Measurements from ENCODE around the gene ADGRF1. TPM values are rescaled to one million over a fixed set of nuclear protein-coding genes. Genes with fewer than 3 reads are reported as not detected.

Gene ADGRF1
- total RNA-seq, 8 experiments from 2014 or later = under 0.01 to 0.85 (median 0.27) TPM; not detected in 2

DNA sequence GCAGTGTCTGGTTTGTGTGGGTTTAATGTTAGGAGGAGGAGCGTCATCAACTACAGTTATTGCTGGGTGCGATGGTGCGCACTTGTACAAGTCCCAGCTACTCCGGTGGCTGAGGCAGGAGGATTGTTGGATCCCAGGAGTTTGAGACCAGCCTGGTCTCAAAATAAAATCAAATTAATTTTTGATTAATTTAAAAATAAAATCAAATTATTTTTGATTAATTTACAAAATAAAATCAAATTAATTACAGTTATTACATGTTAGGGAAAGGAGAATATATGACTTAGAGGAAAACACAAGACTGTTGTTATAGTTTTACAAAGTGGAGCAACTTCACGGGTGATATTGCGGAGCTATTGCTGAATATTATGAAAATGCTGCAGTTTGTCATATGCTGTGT, 85.7 kb downstream of the ADGRF1 start:
- ATAC-seq (replicated peaks in 6 of 8) = no peak
- H3K27ac ChIP-seq = no peak overlapping the region
- H3K4me3 ChIP-seq = no peak overlapping the region
- WGBS, 10 experiments = 40 to 100% (median 85%) methylated on average over 1 to 6 of the region's 6 CpGs; no CpG with 5 or more reads in 1 of the 10 experiments
- in situ Hi-C loops (cut with MboI; ENCODE audit: low pct_unique_long_range_greater_than_20kb in 2 of 9, low sequenced_read_pairs in 9 of 9, unreplicated experiment in 9 of 9) = no loop called here
- no peaks in the 10 kb centered on the region for H3K4me1 ChIP-seq (replicated peaks in 1 of 2)

GRCh38 chr6:46954837-46955451, 87.2 kb downstream of the ADGRF1 start:
- peak in 2 of 8 experiments; percentile 28 to 32 for ATAC-seq (replicated peaks in 6 of 8)
- no peak overlapping the region for H3K4me3 ChIP-seq
- 73% methylated on average over 2 of the region's 4 CpGs; no CpG with 5 or more reads in 9 of the 10 experiments for WGBS, 10 experiments

DNA sequence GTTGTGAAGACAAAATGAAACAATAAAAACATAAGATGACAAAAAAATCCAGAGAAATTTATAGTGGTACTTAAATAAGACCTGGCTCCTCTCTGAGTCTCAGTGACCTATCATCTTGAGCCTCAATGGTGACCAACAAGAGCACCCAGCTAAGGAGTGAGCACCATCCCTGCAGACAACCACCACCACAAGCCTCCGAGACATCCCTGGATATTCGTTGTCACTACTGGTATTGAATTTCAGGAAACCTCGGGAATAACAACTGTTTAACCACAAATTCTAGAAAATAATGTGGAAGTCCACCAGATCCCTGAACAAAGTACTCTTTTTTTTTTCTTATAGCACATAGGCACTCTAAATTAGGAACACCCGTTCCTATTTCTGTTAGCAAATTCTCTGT, 88.2 kb downstream of the ADGRF1 start:
- H3K4me1 ChIP-seq (replicated peaks in 1 of 2) = peaks cover 0 to 9% of the 10 kb centered on the region in 2 donors
- in situ Hi-C loops (cut with MboI; ENCODE audit: low pct_unique_long_range_greater_than_20kb in 2 of 9, low sequenced_read_pairs in 9 of 9, unreplicated experiment in 9 of 9) = no loop called here
- H3K4me3 ChIP-seq = no peak overlapping the region
- WGBS, 10 experiments = 11 to 100% (median 77%) methylated on average over 1 to 4 of the region's 4 CpGs; no CpG with 5 or more reads in 1 of the 10 experiments
- no peak for ATAC-seq (replicated peaks in 6 of 8)
- H3K27ac ChIP-seq = no peak overlapping the region

More at GRCh38 chr6:46954837-46955451, 87.2 kb downstream of the ADGRF1 start:
- in situ Hi-C loops (cut with MboI; ENCODE audit: low pct_unique_long_range_greater_than_20kb in 2 of 9, low sequenced_read_pairs in 9 of 9, unreplicated experiment in 9 of 9) = no loop called here
- Histone ChIP-seq H3K4me1 (replicated peaks in 1 of 2) (peaks cover 0 to 2% of the 10 kb centered on the region in 2 donors), H3K27ac (no peak overlapping the region)

DNA sequence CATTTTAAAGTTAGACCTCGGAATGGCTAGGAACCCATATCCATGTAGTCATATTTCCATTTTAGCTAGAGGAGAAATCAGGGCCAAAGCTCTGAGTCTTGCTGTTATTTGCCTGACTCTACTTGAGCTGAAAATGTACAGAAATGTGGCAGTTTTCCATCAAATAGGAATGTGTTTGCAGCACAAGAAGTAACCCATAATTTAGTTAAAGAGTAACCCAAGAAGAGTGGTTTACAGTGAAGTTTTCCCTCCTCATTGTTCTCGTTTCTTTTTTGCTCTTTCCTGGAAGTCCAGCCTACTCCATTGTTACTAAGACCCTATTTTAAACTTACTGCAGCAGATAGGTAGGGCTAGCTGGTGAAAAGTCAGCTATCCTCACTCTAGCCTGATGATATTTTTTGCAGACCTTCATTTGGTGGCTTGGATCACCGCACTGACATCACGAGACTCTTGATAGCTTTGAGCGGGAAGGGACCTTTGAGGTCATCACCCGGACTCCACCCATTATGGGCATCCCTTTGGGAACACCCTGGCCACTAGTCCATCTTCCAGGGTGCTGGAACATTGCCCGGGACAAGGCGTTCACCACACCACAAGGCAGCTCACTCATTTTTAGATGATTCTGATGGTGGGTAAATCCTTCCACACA, 92.4 kb downstream of the ADGRF1 start:
- in situ Hi-C loops (cut with MboI; ENCODE audit: low pct_unique_long_range_greater_than_20kb in 2 of 9, low sequenced_read_pairs in 9 of 9, unreplicated experiment in 9 of 9) = no loop called here

DNA sequence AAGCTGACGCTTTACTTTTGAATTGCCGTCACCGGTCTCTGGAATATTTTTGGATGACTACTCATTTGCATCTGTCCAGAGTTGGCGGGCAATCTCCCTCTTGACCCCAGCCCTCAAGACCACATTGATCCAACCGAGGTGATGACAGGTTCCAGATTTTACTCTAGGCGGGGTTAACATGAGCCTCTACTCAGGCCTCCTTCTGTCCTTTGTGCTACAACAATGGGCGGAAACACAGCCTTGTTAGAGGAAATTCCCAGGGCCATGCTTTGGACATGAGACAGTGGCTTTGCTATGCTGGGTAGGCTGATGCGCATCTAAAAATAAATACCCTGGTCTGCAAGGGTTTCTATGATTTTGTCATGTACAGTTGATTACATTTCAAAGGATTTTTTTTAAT, 93.4 kb downstream of the ADGRF1 start:
- ATAC-seq (replicated peaks in 6 of 8) = peak in 2 of 8 experiments; percentile 26 to 78
- Histone ChIP-seq H3K27ac (no peak overlapping the region), H3K4me3 (no peak overlapping the region), H3K4me1 (replicated peaks in 1 of 2) (peaks cover 0 to 14% of the 10 kb centered on the region in 2 donors)
- 24 to 94% (median 70%) methylated on average over 3 to 8 of the region's 8 CpGs; no CpG with 5 or more reads in 2 of the 10 experiments for WGBS, 10 experiments
- in situ Hi-C loops (cut with MboI; ENCODE audit: low pct_unique_long_range_greater_than_20kb in 2 of 9, low sequenced_read_pairs in 9 of 9, unreplicated experiment in 9 of 9) = no loop called here

More for the DNA sequence above, 92.4 kb downstream of the ADGRF1 start:
- 4 to 92% (median 73%) methylated on average over 1 to 6 of the region's 8 CpGs; no CpG with 5 or more reads in 2 of the 10 experiments for WGBS, 10 experiments
- no peak overlapping the region for H3K27ac ChIP-seq
- ATAC-seq (replicated peaks in 6 of 8) = peak in 3 of 8 experiments; percentile 41 to 93 (median 75)
- no peak overlapping the region for H3K4me3 ChIP-seq
- H3K4me1 ChIP-seq (replicated peaks in 1 of 2) = peaks cover 0 to 14% of the 10 kb centered on the region in 2 donors

Other genes starting within 250 kb of the ADGRF1 start
- under 1 TPM in 1 of 8 experiments, not detected in 7; 0.19 TPM for gene MEP1A, start 248.9 kb downstream of the ADGRF1 start, total RNA-seq
- gene ADGRF5, start 120.4 kb downstream of the ADGRF1 start, total RNA-seq = 1 to 10 TPM in 1 of 8 experiments, under 1 TPM in 1, not detected in 6; 0.38 to 3.0 TPM